ENCODE results near the gene TMEM87B. TPM values are rescaled to one million over a fixed set of nuclear protein-coding genes. Genes with fewer than 3 reads are reported as not detected.

TMEM87B gene, protein sequence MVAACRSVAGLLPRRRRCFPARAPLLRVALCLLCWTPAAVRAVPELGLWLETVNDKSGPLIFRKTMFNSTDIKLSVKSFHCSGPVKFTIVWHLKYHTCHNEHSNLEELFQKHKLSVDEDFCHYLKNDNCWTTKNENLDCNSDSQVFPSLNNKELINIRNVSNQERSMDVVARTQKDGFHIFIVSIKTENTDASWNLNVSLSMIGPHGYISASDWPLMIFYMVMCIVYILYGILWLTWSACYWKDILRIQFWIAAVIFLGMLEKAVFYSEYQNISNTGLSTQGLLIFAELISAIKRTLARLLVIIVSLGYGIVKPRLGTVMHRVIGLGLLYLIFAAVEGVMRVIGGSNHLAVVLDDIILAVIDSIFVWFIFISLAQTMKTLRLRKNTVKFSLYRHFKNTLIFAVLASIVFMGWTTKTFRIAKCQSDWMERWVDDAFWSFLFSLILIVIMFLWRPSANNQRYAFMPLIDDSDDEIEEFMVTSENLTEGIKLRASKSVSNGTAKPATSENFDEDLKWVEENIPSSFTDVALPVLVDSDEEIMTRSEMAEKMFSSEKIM
- total RNA-seq = 10 to 100 TPM; 30.6 to 35.8 (median 34.9) TPM

- Histone ChIP-seq H3K27me3 (no peaks in the 10 kb centered on the region), H3K9me3 (no peaks in the 10 kb centered on the region), H3K27ac (peak within 1 kb of the TSS; percentile 91 to 97 (median 92)), H3K4me3 (replicated peaks in 1 of 3) (peak within 1 kb of the TSS; percentile 49 to 91 (median 85)), H3K4me1 (peaks cover 14 to 23% of the 10 kb centered on the region in 2 donors), H3K36me3 (no peaks in the 10 kb centered on the region)
- 1% methylated on average over 23 to 37 of the region's 90 CpGs for WGBS, 2 donors
- intact Hi-C loops (cut with DNase I) = no loop called here
- TF ChIP-seq POLR2A (IDR thresholded peaks at IDR 0.05) = peak; percentile 4 to 83
- TF ChIP-seq, protein P1, sequence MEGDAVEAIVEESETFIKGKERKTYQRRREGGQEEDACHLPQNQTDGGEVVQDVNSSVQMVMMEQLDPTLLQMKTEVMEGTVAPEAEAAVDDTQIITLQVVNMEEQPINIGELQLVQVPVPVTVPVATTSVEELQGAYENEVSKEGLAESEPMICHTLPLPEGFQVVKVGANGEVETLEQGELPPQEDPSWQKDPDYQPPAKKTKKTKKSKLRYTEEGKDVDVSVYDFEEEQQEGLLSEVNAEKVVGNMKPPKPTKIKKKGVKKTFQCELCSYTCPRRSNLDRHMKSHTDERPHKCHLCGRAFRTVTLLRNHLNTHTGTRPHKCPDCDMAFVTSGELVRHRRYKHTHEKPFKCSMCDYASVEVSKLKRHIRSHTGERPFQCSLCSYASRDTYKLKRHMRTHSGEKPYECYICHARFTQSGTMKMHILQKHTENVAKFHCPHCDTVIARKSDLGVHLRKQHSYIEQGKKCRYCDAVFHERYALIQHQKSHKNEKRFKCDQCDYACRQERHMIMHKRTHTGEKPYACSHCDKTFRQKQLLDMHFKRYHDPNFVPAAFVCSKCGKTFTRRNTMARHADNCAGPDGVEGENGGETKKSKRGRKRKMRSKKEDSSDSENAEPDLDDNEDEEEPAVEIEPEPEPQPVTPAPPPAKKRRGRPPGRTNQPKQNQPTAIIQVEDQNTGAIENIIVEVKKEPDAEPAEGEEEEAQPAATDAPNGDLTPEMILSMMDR (IDR thresholded peaks at IDR 0.05) = no peak
- peak; percentile 96 to 97 for DNase-seq
Measured at GRCh38 chr2:112054847-112055729, at the start of gene TMEM87B. TSS of gene TMEM87B (plus strand) at chr2:112055269. CDS start at chr2:112055592, 323 bp downstream.

- Histone ChIP-seq H3K27ac (no peak overlapping the region), H3K4me1 (peaks cover 0 to 11% of the 10 kb centered on the region in 2 donors), H3K27me3 (no peaks in the 10 kb centered on the region), H3K36me3 (peaks cover 4 to 17% of the 10 kb centered on the region in 2 donors), H3K4me3 (replicated peaks in 1 of 3) (no peak overlapping the region), H3K9me3 (no peaks in the 10 kb centered on the region)
- no peak for TF ChIP-seq POLR2A (IDR thresholded peaks at IDR 0.05)
- TF ChIP-seq, protein P1 (IDR thresholded peaks at IDR 0.05) = no peak
- intact Hi-C loops (cut with DNase I) = no loop called here
- 92 to 95% methylated on average over 5 of the region's 5 CpGs for WGBS, 2 donors
- no peak for DNase-seq
Measured at GRCh38 chr2:112005406-112006075, 49.5 kb upstream of the TMEM87B start.

GRCh38 chr2:112006076-112006410, 49.0 kb upstream of the TMEM87B start:
- Histone ChIP-seq H3K27ac (no peak overlapping the region), H3K4me3 (replicated peaks in 1 of 3) (no peak overlapping the region), H3K36me3 (peaks cover 9 to 22% of the 10 kb centered on the region in 2 donors), H3K9me3 (no peaks in the 10 kb centered on the region), H3K4me1 (peaks cover 0 to 6% of the 10 kb centered on the region in 2 donors), H3K27me3 (no peaks in the 10 kb centered on the region)
- no peak for TF ChIP-seq POLR2A (IDR thresholded peaks at IDR 0.05)
- TF ChIP-seq, protein P1 (IDR thresholded peaks at IDR 0.05) = no peak
- intact Hi-C loops (cut with DNase I) = no loop called here
- WGBS, 2 donors = 82 to 84% methylated on average over 4 of the region's 4 CpGs
- no peak for DNase-seq

- H3K27me3 ChIP-seq = no peaks in the 10 kb centered on the region
- H3K27ac ChIP-seq = no peak overlapping the region
- intact Hi-C loops (cut with DNase I) = no loop called here
- no peaks in the 10 kb centered on the region for H3K4me1 ChIP-seq
- 95% methylated on average over 2 of the region's 2 CpGs for WGBS, 2 donors
- no peaks in the 10 kb centered on the region for H3K9me3 ChIP-seq
- TF ChIP-seq POLR2A (IDR thresholded peaks at IDR 0.05) = no peak
- TF ChIP-seq, protein P1 (IDR thresholded peaks at IDR 0.05) = no peak
- H3K36me3 ChIP-seq = peaks cover 11 to 34% of the 10 kb centered on the region in 2 donors
- H3K4me3 ChIP-seq (replicated peaks in 1 of 3) = no peak overlapping the region
- DNase-seq = no peak
Measured at GRCh38 chr2:112007493-112007892, 47.6 kb upstream of the TMEM87B start.

All from thyroid gland (tissue), 4 donors.